A673 (cell line): ENCODE data around the gene PDCD7. TPM values are rescaled to one million over a fixed set of nuclear protein-coding genes. Genes with fewer than 3 reads are reported as not detected.

ENCODE experiments used
- BruUV-seq: library from RNA; stranded (reverse); fragments of 400-500 nt; replicated peaks from 2 replicates; lab custom pipeline; 2021; lab: Mats Ljungman, UMichigan
- CTCF ChIA-PET: fragments of 300-600 bp; sonication (Branson Sonifier 250); formaldehyde crosslinking; loops from one replicate; lab custom pipeline; 2022; ENCODE audit warnings: antibody characterized with exemption; lab: Charles Lee
- POLR2A ChIA-PET: fragments of 300-600 bp; sonication (Branson Sonifier 250); formaldehyde crosslinking; loops from one replicate; lab custom pipeline; 2022; ENCODE audit warnings: antibody characterized with exemption; ENCODE audit not compliant: low non-redundant PET; lab: Charles Lee
- DNase-seq: peaks from one replicate; pipeline ENCODE4 v3.0.0-alpha.2; 2015; ENCODE audit warnings: low spot score
- H3K27ac ChIP-seq: fragments of 200-600 bp; sonication (generic); 2 replicates; pipeline ENCODE4 v1.5.1; 2016; ENCODE audit warnings: mixed run types, low read depth, mild to moderate bottlenecking, mixed read lengths, antibody characterized with exemption, low read length; ENCODE audit not compliant: poor library complexity, severe bottlenecking
- H3K27me3 ChIP-seq: fragments of 200-600 bp; sonication (generic); replicated peaks from 2 replicates; pipeline ENCODE4 v1.6.1; 2017; ENCODE audit warnings: mixed run types, low read depth, mild to moderate bottlenecking, mixed read lengths, antibody characterized with exemption, low read length; ENCODE audit not compliant: insufficient read depth, poor library complexity
- H3K36me3 ChIP-seq: fragments of 200-600 bp; sonication (generic); 2 replicates; pipeline ENCODE4 v1.6.1; 2016; ENCODE audit warnings: mixed run types, mild to moderate bottlenecking, mixed read lengths, antibody characterized with exemption, low read length; ENCODE audit not compliant: insufficient read depth, poor library complexity, severe bottlenecking
- H3K4me1 ChIP-seq: fragments of 200-600 bp; sonication (generic); 2 replicates; pipeline ENCODE4 v1.6.1; 2017; ENCODE audit warnings: mixed run types, mild to moderate bottlenecking, mixed read lengths, antibody characterized with exemption, low read length; ENCODE audit not compliant: insufficient read depth, poor library complexity, severe bottlenecking
- H3K4me3 ChIP-seq: fragments of 200-600 bp; sonication (generic); 2 replicates; pipeline ENCODE4 v1.5.1; 2016; ENCODE audit warnings: low read depth, mixed run types, mild to moderate bottlenecking, mixed read lengths, low read length; ENCODE audit not compliant: poor library complexity, severe bottlenecking
- H3K9me3 ChIP-seq: fragments of 200-600 bp; sonication (generic); 2 replicates; pipeline ENCODE4 v1.6.1; 2016; ENCODE audit warnings: mixed run types, low read depth, mild to moderate bottlenecking, mixed read lengths, antibody characterized with exemption, low read length; ENCODE audit not compliant: poor library complexity, severe bottlenecking
- CTCF ChIP-seq: fragments of 300-800, 200-600 bp; sonication (generic); conservative IDR thresholded peaks from 2 replicates; pipeline ENCODE4 v1.5.1; 2017; ENCODE audit warnings: low read depth, mild to moderate bottlenecking, antibody characterized with exemption, low read length, moderate library complexity, mixed read lengths
- EZH2 ChIP-seq: fragments of 200-600 bp; sonication (generic); IDR thresholded peaks from 2 replicates; pipeline ENCODE4 v1.6.1; 2017; ENCODE audit warnings: borderline replicate concordance, low read depth, mild to moderate bottlenecking, mixed read lengths, antibody characterized with exemption, low read length; ENCODE audit not compliant: poor library complexity, severe bottlenecking
- intact Hi-C: fragments of 100-400 bp; cut with micrococcal nuclease; formaldehyde crosslinking; loops from one replicate; pipeline ENCODE4 v1.10.0; 2022; ENCODE audit not compliant: unreplicated experiment
- total RNA-seq: library from RNA; stranded (reverse); gene quantifications from 2 replicates; pipeline ENCODE4 v1.2.3, GENCODE V29; 2021

PDCD7 gene
- total RNA-seq, 1 experiment from 2014 or later = 39.1 TPM

- intact Hi-C loops = no loop called here
- Histone ChIP-seq H3K36me3 (no peaks in the 10 kb centered on the region), H3K9me3 (no peaks in the 10 kb centered on the region), H3K27ac (no peak overlapping the region), H3K27me3 (no peaks in the 10 kb centered on the region), H3K4me1 (no peaks in the 10 kb centered on the region), H3K4me3 (no peak overlapping the region)
- DNase-seq = no peak
- TF ChIP-seq CTCF (no peak), EZH2 (no peak)
- ChIA-PET CTCF (no interaction called here), POLR2A (no interaction called here)
- BruUV-seq = no TSS peak
Observed at GRCh38 chr15:65081758-65082157, 51.9 kb downstream of the PDCD7 start.

- no peak overlapping the region for H3K27ac ChIP-seq
- ChIA-PET POLR2A (no interaction called here), CTCF (no interaction called here)
- H3K36me3 ChIP-seq = no peaks in the 10 kb centered on the region
- no peak for TF ChIP-seq CTCF
- no peak for TF ChIP-seq EZH2
- H3K9me3 ChIP-seq = no peaks in the 10 kb centered on the region
- DNase-seq = no peak
- H3K27me3 ChIP-seq = no peaks in the 10 kb centered on the region
- no peaks in the 10 kb centered on the region for H3K4me1 ChIP-seq
- intact Hi-C loops = no loop called here
- no peak overlapping the region for H3K4me3 ChIP-seq
- BruUV-seq = no TSS peak
Observed at GRCh38 chr15:65081270-65081669, 52.3 kb downstream of the PDCD7 start.

- TF ChIP-seq CTCF (no peak), EZH2 (no peak)
- CTCF ChIA-PET = interaction anchor here (1.4 kb wide), 1 partner anchor 11 kb away, joined by 4 read pairs; no protein-coding TSS in a partner anchor
- no peak for DNase-seq
- no peaks in the 10 kb centered on the region for H3K36me3 ChIP-seq
- H3K4me1 ChIP-seq = no peaks in the 10 kb centered on the region
- BruUV-seq = no TSS peak
- H3K27ac ChIP-seq = no peak overlapping the region
- intact Hi-C loops = no loop called here
- no peak overlapping the region for H3K4me3 ChIP-seq
- POLR2A ChIA-PET = no interaction called here
- no peaks in the 10 kb centered on the region for H3K9me3 ChIP-seq
- no peaks in the 10 kb centered on the region for H3K27me3 ChIP-seq
Observed at GRCh38 chr15:65079580-65079979, 54.0 kb downstream of the PDCD7 start.
